Measurements from ENCODE around the gene ATXN7.
A peak's percentile ranks its signal among the peaks of the same experiment; 100 is the strongest.

Gene ATXN7

GRCh38 chr3:63863150-63864007 is at the start of gene ATXN7, which contains the start of gene THOC7:
Gene ATXN7 (plus strand): TSS chr3:63863867. CDS start chr3:63912599, 48,732 bp downstream.
Gene THOC7 (minus strand): TSS chr3:63863805. CDS start chr3:63863790, 15 bp downstream.
- DNase-seq (ENCODE audit: low read depth) = no peak

DNA sequence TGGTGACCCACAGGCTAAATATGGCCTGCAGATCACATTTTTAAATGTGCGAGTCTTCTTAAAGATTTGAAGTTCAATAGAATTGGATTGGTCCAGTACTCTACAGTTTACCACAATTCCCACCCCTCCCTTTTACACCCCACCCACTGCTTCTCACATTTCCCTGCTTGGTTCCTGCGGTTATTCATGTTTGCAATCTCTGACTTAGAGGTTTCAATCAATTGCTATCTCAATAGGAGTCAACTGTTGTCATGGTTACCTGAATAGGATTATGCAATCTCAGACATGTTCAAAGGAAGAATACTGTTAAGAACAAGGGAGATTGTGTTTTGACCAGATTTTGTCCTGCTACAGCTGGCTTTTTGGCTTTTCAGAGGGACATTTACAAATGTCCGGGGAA is 49.4 kb upstream of the ATXN7 start:
- no peak for DNase-seq (ENCODE audit: low read depth)

DNA sequence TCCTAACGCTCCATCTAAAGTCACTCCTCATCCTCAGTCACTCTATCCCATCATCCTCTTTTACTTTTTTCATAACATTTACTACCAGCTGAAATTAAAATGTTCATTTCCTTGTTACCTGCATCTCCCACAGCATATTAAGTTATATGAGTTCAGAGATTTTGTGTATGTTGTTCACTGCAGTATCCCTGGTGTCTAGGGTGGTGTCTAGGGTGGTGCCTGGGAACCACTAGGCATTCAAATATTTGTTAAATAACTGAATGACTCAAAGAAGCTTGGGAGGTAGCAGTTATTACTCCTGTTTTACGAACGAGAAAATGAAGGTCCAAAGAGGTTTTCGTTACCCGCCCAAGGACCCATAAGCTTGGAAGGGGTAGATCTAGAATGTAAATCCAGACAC is 46.4 kb upstream of the ATXN7 start:
- DNase-seq (ENCODE audit: low read depth) = no peak

DNA sequence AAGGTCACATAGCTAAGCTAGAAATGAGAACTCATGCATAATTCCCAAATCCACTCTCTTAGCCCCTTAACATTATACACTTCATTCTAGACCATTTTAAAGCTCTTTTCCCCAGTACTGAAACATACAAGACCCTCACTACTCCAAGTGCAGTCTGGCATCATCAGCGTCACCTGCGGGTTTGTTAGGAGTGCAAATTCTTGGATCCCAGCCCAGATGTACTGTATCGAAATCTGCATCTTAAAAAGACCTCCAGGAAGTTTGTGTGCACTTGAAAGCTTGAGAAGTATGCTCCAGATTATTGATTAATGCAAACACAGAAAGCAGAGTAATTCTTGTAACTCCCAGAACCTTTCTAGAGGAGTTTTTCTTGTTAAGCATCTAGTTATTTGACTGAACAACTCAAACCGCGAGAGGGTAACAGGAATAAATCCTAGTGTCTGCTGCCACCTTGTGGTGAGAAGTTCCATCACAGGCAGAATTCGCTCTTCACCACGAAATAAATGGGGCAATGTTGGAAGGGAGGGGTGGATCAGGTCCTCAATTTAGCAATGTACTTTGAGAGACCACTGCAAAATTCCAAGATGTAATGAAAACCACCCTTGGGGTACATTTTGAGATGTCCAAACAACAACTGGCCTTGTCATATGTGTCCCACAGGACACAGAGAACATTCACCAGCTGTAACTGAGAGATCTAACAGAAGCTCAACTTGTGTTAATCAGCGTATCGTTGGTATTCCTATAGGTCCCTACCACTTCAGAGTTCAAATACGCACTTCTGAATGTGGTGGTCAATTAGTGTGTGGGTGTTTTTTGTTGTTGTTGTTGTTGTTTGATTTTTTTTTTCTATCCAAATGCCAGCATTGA is 45.2 kb upstream of the ATXN7 start:
- peak; percentile 29 for DNase-seq (ENCODE audit: low read depth)

DNA sequence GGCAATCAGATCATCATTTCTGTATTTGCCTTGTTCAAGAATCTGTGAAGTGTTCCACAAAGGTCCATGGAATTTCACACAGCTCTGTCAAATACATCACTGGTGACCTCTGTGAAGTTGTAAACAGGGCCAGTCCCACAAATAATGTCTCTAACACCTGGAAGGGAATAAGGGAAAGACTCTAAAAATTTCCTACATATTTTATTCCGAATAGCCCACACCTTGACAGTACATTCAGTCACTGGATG is 44.6 kb upstream of the ATXN7 start, which contains the start of gene C3orf49:
Gene C3orf49 (plus strand): TSS at position 149 of the 248 bp plus-strand sequence. CDS start 173 bp downstream, outside the sequence.
- no peak for DNase-seq (ENCODE audit: low read depth)

GRCh38 chr3:63824309-63824708 is 39.4 kb upstream of the ATXN7 start:
- DNase-seq (ENCODE audit: low read depth) = no peak

GRCh38 chr3:63830526-63830925 is 33.1 kb upstream of the ATXN7 start:
- DNase-seq (ENCODE audit: low read depth) = no peak

DNA sequence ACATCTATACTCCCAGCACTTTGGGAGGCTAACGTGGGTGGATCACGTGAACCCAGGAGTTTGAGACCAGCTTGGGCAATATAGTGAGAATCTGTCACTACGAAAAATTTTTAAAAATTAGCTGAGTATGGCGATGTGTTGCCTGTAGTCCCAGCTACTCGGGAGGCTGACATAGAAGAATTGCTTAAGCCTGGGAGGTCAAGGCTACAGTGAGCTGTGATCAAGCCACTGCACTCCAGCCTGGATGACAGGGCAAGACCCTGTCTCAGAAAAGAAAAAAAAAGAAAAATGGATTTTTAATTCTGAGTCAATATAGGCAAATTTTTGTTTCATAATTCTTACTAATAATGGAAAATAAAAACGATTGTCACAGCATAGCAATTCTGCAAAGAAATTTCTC is 31.3 kb upstream of the ATXN7 start:
- DNase-seq (ENCODE audit: low read depth) = no peak

- DNase-seq (ENCODE audit: low read depth) = no peak
Measured at GRCh38 chr3:63841704-63842103, 22.0 kb upstream of the ATXN7 start.

DNA sequence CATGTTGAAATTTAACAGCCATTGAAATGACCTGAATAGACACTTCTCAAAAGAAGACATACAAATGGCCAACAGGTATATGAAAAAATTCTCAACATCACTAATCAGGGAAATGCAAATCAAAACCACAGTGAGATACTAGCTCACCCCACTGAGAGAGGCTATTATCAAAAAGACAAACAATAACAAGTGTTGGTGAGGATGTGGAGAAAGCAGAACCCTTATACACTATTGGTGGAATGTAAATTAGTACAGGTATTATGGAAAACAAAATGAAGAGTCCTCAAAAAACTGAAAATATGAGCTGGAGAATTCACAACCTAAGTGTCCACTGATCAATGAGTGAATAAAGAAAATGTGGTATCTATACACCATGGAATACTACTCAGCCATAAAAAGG is 21.5 kb upstream of the ATXN7 start:
- no peak for DNase-seq (ENCODE audit: low read depth)

- DNase-seq (ENCODE audit: low read depth) = no peak
Measured at GRCh38 chr3:63845215-63845614, 18.5 kb upstream of the ATXN7 start.

- no peak for DNase-seq (ENCODE audit: low read depth)
Measured at GRCh38 chr3:63847718-63848450, 15.8 kb upstream of the ATXN7 start.

GRCh38 chr3:63849175-63849574 is 14.5 kb upstream of the ATXN7 start:
- DNase-seq (ENCODE audit: low read depth) = no peak

DNA sequence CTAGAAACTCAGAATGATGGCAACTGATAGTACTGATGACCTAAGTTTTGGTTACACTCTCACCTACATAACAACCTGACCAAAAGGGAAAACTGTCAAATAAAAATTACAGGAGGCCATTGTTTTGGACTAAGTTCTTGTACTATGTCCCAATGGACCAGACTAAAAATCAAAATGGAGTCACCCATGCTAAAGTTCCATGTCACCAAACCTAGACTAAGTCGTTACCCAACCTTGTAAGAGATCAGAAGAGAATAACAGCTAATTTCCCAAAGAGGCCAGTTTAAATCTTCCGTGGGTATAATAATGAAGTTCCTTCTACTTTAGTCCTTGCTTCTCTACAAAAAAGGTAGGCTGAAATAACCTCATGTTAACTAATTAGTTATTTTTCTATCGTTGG is 12.4 kb upstream of the ATXN7 start:
- DNase-seq (ENCODE audit: low read depth) = no peak

DNA sequence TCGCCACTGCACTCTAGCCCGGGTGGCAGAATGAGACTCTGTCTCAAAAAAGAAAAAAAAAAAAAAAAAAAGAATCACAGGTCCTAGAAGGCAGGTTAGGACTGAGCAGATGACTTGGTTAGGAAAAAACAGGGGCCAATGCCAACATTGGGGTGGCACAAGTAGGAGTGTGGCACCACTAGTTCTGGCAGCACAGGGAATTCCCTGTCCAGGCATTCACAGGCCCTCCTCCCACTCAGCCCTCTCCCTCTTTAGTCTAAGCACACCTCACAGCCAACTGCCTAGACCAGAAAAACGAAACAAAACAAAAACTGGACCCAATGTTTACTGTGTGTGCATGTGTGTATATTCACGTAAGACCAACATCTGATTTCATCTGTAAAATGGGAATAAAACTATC is 10.6 kb upstream of the ATXN7 start:
- no peak for DNase-seq (ENCODE audit: low read depth)

DNA sequence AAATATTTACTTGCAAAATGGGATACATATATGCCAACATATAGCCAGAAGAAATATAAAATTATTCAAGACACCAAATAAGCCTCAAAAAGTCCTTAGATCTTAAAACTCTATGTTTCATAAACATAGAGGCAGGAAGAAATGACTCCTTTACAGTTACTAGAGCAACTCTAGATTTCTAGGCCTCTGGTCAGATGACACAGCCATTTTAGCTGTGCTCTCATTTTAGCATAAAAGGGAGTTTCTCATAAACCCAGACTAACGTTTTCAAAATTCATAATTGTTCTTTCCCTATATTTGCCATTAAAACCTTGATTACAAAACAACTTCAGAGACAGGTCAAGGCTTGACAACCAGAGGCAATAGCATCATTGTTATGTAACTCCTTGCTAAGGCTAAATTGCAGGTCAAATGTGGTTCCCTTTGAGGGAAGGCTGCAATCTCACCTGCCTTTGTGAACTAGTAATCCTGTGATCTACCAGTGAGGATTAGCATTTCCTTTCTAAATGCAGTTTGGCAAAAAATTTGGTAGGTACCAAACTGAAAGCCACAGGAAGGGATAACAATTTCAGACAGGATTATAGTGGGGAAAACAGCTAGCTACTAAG is 8.2 kb upstream of the ATXN7 start:
- DNase-seq (ENCODE audit: low read depth) = no peak

- DNase-seq (ENCODE audit: low read depth) = no peak
Measured at GRCh38 chr3:63857311-63857710, 6.4 kb upstream of the ATXN7 start.

- DNase-seq (ENCODE audit: low read depth) = no peak
Measured at GRCh38 chr3:63860776-63861175, 2.9 kb upstream of the ATXN7 start.

GRCh38 chr3:63861306-63861705 is 2.4 kb upstream of the ATXN7 start:
- DNase-seq (ENCODE audit: low read depth) = no peak

- DNase-seq (ENCODE audit: low read depth) = no peak
Measured at GRCh38 chr3:63862804-63863149, 890 bp upstream of the ATXN7 start.

DNA sequence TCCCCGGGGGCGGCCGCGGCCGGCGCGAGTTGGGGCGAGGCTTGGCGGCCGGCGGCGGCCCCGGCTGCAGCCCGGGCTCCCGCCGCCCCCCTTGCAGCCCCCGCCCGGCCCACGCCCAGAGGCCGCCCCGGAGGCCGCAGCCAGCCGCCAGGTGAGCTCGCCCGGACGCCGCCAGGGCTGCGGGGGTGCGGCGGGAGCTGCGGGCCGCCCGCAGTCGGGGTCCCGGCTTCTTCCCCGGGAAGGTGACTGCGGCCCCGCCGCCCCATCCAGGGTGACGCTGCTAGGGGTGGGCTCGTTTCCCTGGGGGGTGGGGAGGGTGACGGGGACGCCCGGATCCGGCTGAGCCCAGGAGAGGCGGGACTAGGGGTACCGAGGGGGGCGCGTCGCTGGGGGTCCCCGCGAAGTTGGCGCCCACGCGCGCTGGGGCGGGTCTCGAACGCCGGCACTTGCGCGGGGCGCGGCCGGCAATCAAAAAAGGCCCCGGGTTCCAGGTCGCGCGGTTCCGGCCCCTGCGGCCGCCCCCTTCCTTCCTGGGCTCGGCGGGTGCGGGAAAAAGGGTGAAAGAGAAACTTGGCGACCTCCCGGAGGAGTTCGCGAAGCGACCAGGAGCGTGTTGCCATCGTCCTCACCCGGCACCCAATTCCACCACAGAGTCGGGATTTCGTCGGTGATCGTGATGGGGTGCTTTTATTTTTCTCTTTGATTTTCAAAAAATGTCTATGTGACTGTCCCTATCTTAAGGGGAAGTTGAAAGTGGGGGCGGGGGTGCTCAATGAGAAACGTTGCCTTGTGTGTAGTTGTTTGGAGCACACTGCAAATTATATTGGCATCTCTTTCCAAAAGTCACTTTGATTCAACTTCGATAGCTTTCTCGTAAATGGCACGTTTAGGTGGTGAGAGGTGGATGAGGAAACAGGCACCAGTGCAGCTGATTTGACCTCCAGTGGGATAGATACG is 619 bp downstream of the ATXN7 start:
- no peak for DNase-seq (ENCODE audit: low read depth)
